DMS153 treated with DMSO at 0.1 percent for 48 hours (cell line): ENCODE results near the gene HIGD1C.
"Not testable (repeated sequence)": the region's sequence is repeated elsewhere in the genome, so short reads cannot be mapped to it uniquely, and the experiment has no call there.

Experiments used
- DNase-seq: peaks from one replicate; lab custom pipeline; 2025; ENCODE audit not compliant: unreplicated experiment; lab: John Stamatoyannopoulos, UW

The HIGD1C gene

DNA sequence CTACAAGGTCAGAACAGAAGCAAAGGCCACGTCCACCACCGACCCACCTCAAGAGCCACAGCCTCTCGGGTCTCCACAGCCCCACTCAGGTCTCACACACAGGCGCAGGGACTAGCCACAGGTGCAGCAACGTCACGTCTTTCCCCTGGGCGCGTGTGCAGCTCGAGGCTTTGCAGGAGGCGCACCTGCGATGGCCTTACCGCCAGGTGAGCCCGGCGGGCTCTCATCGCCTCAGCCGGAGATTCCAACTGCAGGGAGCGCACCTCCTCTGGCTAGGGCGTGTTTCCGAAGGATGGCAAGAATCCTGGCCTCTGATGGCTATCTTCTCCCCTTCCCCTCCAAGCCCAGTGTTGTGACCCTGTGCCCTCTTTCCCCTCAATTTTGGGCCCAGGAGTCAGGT lies at the start of gene HIGD1C:
Gene HIGD1C (plus strand): TSS at position 35 of the 400 bp plus-strand sequence. CDS start 1,455 bp downstream, outside the sequence.
- DNase-seq = no peak

DNA sequence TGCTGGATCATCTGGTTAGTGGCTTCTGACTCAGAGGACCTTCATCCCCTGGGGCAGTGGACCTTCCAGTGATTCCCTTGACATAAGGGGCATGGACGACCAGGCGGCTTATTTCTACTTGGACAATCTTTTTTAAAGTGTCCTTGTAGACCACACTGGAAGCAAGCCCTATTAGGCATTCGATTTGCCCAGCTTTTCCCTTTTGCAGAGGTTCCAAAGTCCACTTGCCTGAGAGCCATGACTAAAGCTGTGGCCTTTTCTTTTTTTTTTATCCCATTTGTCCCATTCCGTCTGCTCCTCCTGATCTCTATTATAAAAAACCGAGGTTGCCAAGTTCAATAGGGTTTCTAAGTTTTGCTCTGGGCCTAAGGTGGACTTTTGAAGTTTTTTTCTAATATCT lies 43.9 kb upstream of the HIGD1C start:
- not testable (repeated sequence) for DNase-seq

DNA sequence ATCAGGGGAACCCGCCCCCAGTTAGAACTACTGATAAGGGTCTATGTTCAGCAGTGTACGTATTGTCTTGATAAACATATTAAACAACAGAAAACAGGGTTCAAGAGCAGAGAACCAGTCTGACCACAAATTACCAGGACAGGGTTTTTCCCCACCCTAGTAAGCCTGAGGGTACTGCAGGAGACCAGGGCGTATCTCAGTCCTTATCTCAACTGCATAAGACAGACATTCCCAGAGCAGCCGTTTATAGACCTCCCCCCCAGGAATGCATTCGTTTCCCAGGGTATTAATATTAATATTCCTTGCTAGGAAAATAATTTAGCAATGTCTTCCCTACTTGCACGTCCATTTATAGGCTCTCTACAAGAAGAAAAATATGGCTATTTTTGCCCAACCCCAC lies 40.0 kb upstream of the HIGD1C start:
- not testable (repeated sequence) for DNase-seq

DNA sequence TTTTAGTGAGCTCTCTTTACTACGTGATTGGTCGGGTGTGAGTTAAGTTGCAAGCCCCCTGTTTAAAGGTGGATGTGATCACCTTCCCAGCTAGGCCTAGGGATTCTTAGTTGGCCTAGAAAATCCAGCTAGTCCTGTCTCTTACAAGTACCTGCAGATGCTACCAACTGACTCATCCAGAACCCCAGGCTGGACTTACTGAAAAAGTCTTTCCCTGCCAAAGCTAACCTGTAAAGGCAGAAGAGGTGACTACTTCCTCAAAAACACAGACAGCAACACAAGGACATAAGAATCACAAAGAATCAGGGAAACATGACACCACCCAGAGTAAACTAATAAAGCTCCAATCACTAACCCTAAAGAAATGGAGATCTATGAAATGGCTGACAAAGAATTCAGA lies 39.1 kb upstream of the HIGD1C start:
- DNase-seq = no peak

DNA sequence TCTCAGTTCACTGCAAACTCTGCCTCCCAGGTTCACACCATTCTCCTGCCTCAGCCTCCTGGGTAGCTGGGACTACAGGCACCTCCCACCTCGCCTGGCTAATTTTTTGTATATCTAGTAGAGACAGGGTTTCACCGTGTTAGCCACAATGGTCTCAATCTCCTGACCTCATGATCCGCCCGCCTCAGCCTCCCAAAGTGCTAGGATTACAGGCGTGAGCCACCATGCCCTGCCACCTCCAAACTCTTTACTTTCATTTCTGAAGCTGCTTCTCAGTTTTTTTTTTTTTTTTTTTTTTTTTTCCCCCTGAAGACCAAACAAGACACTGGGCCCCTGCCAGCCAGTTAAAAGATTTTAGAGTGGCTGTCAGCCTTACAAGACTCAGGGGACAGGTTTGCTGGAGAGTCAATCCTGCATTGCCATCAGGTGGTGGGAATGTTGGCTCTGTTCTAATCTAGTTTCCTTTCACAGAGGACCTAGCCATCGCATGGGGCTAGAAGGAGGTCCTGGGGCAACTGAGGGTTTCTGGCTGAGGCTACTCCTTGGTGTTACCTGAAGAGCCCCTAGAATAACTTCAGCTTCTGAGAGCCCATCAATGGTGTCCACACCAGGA lies 37.4 kb upstream of the HIGD1C start:
- DNase-seq = no peak

DNA sequence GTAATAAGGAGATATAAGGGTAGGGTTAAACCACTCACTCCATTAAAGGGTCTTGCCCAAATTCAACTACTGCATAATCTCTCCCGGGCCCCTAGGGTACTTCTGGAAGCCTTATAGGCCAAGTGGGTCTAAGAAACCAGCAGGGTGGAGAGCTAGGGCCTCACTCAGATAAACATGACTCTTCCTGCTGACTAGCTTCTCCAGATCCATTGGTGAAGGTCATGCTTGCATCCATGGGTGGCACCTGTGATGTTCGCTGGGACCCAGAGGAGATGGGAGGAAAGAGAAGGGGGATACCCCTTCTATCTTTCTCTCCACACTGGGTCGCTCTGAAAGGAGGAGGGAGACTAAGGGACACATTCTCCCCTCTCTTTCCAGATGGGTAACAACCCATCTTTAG lies 36.1 kb upstream of the HIGD1C start:
- no peak for DNase-seq

DNA sequence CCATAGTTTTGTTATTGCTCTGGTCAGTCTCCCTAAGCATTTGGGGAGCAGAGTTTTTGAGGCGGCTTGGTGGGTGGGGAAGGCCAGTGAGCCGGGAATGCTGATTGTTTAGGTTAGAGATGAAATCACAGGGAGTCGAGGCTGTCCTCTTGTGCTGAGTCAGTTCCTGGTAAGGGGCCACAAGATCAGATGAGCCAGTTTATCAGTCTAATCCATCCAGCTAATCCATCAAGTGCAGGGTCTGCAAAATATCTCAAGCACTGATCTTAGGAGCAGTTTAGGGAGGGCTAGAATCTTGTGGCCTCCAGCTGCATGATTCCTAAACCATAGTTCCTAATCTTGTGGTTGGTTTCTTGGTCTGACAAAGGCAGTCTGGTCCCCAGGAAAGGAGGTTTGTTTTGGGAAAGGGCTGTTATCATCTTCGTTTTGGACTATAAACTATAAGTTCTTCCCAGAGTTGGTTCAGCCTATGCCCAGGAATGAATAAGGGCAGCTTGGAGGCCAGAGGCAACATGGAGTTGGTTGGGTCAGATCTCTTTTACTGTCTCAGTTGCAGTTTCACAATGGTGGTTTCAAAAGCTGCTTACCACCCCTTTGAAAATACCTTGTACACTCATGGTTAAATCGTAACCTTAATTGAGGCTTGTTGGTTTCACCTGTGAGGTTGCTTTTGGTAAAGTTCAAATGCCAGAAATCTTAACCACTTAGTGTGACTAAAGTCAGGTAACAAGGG lies 33.6 kb upstream of the HIGD1C start:
- no peak for DNase-seq

DNA sequence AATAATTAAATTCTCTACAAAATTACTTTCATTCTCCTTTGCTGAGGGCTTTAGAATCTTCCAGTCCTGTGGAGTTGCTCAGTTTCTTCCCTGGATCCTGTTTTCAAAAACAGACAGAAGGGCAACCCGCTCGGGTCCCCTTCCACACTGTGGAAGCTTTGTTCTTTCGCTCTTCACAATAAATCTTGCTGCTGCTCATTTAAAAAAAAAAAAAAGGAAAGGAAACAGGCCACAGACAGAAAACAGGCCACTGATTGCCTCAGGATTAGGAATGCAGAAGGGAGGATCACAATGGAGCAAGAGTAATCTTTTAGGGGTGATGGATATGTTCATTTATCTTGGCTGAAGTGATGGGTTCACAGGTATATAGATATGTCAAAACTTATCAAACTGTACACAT lies 29.5 kb upstream of the HIGD1C start:
- no peak for DNase-seq

DNA sequence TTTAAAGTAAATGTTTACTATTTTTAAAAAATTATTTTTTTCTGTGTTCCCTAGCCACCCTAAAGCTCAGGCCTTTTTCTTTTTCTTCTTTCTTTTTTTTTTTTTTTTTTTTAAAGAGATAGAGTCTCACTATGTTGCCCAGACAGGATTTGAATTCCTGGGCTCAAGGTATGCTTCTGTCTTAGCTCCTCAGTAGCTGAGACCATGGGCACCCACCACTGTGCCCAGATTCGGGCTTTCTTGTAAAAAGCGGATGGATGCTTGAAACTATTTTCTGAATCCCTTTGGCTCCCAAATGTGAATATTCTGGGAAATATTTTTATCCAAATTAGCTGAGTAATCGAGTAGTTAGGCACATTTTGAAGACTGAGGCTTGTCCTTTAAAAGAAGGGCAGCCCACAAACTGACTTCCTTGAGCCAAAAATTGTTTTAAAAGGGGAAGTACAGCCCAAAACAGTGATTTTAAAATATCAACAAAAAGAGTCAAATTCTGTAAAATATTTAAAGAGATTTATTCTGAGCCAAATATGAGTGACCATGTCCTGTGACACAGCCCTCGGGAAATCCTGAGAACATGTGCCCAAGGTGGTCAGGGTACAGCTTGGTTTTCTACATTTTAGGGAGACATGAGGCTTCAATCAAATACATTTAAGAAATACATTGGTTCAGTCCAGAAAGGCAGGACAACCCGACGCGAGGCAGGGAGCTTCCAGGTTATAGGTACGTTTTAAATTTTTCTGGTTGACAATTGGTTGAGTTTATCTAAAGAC lies 28.8 kb upstream of the HIGD1C start:
- DNase-seq = no peak

DNA sequence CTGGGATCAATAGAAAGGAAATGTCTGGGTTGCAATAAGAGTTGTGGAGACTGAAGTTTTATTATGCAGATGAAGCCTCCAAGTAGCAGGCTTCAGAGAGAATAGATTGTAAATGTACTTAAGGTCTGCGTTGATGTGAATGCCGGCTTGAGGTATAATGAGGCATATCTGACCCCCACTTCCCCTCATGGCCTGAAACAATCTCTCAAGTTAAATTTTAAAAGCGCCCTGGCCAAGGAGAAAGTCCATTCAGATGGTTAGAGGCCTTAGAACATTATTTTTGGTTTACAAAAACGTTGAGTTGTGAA lies 28.3 kb upstream of the HIGD1C start:
- no peak for DNase-seq

DNA sequence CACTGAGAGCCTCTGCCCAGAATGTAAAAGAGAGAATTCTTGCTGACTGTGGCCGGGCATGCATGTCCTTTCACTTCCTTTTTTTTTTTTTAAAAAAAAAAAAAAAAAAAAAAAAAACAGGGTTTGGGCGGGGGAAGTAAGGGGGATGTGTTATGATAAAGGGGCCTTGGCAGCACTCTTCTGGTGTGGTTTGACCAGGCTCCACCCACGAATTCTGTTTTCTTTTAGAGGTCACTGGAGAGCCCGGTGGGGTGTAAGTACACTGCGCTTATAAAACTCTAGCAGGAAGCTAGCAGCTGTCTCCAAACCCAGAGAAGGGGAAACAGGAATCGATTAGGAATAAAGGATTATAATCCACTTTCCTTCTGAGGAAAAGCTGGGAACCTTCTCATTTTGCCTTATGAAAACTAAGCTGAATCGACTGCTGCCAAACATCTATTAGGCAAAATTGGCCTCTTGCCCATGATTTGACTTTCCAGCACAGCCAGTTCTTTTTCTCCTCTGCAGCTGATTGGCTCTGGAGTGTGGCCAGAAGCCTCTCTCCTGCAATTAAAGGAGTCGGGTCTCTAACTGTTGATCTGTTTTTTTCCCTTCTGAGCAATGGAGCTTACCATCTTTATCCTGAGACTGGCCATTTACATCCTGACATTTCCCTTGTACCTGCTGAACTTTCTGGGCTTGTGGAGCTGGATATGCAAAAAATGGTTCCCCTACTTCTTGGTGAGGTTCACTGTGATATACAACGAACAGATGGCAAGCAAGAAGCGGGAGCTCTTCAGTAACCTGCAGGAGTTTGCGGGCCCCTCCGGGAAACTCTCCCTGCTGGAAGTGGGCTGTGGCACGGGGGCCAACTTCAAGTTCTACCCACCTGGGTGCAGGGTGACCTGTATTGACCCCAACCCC lies 27.7 kb upstream of the HIGD1C start:
- DNase-seq = peak; percentile 93

DNA sequence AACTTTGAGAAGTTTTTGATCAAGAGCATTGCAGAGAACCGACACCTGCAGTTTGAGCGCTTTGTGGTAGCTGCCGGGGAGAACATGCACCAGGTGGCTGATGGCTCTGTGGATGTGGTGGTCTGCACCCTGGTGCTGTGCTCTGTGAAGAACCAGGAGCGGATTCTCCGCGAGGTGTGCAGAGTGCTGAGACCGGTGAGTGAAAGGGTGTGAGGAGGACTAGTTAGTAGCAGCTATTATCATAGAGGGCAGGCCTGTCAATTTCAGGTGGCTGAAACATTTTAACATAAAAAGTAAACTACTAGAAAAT lies 27.0 kb upstream of the HIGD1C start:
- DNase-seq = no peak

DNA sequence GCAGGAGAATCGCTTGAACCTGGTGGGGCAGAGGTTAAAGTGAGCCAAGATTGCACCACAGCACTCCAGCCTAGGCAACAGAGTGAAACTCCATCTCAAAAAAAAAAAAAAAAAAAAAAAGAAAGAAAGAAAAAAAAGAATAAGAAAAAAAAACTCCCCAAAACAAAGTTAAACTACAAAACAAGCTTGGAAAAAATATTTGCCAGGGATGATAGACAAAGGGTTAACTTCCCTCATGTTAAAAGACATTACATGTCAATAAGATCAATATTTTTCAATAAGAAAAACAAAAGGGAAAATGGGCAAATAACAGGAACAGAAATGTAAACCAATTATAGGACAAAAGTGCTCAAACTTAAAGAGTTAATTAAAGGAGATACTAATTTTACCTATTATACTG lies 26.4 kb upstream of the HIGD1C start:
- DNase-seq = no peak

DNA sequence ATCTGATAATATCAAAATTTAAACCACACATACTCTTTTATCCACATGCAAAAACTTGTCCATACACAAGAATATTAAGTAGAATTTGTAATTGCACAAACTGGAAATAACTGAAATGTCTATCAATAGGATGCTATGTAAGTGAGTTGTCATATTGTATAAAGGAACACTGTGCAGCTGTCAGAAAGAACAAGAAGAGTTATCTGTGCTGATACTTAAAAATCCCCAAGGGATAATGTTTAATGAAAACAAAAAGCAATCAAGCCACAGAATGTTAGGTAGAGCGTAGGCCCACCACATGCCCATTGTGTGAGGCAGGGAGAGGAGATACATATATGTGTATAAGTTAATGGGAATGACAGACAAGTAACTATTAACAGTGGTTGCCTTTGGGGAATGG lies 25.9 kb upstream of the HIGD1C start:
- no peak for DNase-seq

DNA sequence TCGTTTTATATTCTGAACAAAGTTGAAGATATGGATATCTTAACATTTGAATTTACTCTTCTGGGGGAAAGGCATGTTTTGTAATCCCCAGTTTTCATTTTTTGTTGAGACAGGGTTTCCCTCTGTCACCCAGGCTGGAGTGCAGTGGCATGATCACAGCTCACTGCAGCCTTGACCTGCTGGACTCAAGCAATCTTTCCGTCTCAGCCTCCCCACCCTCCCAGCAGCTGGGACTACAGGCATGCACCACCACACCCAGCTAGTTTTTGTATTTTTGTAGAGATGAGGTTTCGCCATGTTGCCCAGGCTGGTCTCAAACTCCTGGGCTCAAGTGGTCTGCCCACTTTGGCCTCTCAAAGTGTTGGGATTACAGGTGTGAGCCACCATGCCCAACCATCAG lies 25.4 kb upstream of the HIGD1C start:
- DNase-seq = not testable (repeated sequence)

DNA sequence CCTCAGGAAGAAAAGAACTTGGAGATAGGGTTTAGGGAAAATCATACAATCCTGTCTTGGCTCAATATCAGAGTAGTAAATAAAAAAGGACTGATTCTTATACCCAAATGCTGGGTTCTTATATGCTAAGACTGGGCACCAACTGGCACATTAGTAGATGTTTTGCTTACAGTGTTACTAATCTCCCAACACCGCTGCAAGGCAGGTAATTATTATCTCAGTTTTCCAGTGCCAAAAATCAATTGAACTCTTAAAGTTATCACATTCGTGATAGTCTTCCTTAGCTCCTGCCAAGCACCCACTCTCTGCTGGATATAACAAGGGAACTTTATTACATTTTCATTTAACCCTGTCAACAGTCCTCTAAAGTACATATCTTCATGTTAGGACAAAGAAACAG lies 25.0 kb upstream of the HIGD1C start:
- no peak for DNase-seq

DNA sequence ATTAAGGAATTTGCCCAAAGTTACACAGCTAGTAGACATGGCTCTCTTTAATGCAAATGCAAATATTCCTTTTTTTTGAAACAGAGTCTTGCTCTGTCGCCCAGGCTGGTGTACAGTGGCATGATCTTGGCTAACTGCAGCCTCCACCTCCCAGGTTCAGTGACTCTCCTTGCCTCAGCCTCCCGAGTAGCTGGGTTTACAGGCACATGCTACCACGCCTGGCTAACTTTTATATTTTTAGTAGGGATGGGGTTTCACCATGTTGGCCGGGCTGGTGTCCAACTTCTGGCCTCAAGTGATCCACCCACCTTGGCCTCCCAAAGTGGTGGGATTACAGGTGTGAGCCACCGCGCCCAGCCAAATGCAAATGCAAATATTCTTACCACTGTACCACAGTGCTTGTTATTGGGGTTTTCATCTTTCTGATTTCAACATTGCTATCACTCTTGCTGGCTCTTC lies 24.5 kb upstream of the HIGD1C start:
- no peak for DNase-seq

DNA sequence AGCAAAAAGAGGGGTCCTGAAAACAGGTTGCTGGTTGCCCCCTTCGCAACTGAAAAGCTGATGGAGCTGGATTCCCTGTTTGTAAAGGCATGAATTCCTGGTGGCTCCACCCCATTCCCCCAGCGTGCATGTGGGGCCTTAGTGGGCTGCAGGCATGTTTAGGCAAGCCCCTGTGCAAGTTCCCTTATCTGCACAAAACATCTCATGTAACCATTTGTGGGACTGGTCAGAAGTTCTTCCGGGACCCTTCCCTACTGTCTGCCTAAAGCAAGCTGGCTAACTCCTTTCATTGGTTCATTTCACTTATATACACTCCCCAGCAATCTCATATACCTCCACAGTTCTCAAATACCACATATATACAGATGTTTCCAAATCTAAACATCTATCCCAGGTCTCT lies 24.0 kb upstream of the HIGD1C start:
- DNase-seq = no peak

DNA sequence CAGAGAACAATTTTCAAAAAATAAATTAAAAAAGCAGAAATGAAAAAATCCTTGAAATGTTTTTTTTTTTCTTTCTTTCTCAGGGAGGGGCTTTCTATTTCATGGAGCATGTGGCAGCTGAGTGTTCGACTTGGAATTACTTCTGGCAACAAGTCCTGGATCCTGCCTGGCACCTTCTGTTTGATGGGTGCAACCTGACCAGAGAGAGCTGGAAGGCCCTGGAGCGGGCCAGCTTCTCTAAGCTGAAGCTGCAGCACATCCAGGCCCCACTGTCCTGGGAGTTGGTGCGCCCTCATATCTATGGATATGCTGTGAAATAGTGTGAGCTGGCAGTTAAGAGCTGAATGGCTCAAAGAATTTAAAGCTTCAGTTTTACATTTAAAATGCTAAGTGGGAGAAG lies 22.5 kb upstream of the HIGD1C start:
- no peak for DNase-seq

DNA sequence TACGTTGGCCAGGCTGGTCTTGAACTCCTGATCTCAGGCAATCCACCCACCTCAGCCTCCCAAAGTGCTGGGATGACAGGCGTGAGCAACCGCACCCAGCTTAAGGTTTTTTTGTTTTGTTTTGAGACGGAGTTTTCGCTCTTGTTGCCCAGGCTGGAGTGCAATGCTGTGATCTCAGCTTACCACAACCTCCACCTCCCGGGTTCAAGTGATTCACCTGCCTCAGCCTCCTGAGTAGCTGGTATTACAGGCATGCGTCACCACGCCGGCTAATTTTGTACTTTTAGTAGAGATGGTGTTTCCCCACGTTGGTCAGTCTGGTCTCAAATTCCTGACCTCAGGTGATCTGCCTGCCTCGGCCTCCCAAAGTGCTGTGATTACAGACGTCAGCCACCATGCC lies 21.9 kb upstream of the HIGD1C start:
- not testable (repeated sequence) for DNase-seq

DNA sequence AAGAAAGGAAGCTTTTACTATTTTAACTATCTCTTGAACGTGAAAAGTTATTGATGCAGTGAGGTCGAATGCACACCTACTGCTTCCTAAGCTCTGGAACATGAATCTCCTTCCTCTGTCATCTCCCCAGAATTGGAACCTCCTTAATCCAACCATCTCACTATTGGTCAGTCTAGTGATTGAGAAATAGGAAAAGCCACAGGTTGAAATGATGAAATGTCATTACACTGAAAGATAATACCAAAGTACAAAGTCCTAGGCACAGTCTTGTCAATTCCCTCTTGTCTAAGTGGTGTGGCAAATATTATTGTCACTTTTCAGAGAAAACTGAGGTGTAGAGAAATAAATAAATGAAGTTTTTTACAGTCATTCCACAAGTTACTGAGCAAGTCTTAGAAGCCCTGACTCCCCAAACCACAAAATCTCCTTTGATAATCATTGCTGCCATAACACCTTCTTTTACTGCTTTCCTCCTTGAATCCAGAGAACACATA lies 19.5 kb upstream of the HIGD1C start:
- no peak for DNase-seq
